Left ventricle myocardium inferior (tissue), 1 donor: ENCODE measurements around the gene RNF149. TPM values are rescaled to one million over a fixed set of nuclear protein-coding genes. Genes with fewer than 3 reads are reported as not detected.
A peak's percentile ranks its signal among the peaks of the same experiment; 100 is the strongest.

Source experiments
- DNase-seq: peaks from one replicate; pipeline ENCODE4 v3.0.0-alpha.2; 2020
- H3K27ac ChIP-seq: fragments of 200-600 bp; replicated peaks from 2 replicates; pipeline ENCODE4 v1.8.0; 2021
- H3K27me3 ChIP-seq: fragments of 200-600 bp; 2 replicates; pipeline ENCODE4 v1.8.0; 2021; ENCODE audit warnings: low read depth
- H3K36me3 ChIP-seq: fragments of 200-600 bp; 2 replicates; pipeline ENCODE4 v1.8.0; 2021
- H3K4me1 ChIP-seq: fragments of 200-600 bp; 2 replicates; pipeline ENCODE4 v1.8.0; 2021
- H3K4me3 ChIP-seq: fragments of 200-600 bp; 2 replicates; pipeline ENCODE4 v1.8.0; 2021; ENCODE audit warnings: mild to moderate bottlenecking, moderate library complexity
- H3K9me3 ChIP-seq: fragments of 200-600 bp; replicated peaks from 2 replicates; pipeline ENCODE4 v1.8.0; 2021
- intact Hi-C: fragments of 100-400 bp; cut with micrococcal nuclease; formaldehyde crosslinking; loops from one replicate; pipeline ENCODE4 v1.11.0; 2022
- long read RNA-seq: library from polyadenylated mRNA; unstranded; transcript quantifications from one replicate; pipeline ENCODE4 v2.0.0, GENCODE V29; 2021
- total RNA-seq: library from RNA; stranded (reverse); fragmentation: NEBNext Ultra II Directional; extraction: Animal tissue kit (Norgen Biotek cat#: 25700); gene quantifications from one replicate; pipeline ENCODE4 v1.2.1, GENCODE V29; 2021
- TF ChIP-seq, protein P1 (sequence below): fragments of 200-600 bp; IDR thresholded peaks from 2 replicates; pipeline ENCODE4 v1.8.0; 2021; ENCODE audit warnings: antibody characterized with exemption, mild to moderate bottlenecking, borderline replicate concordance
- donor health status: DM: no; HTN: yes; CAD: no; lungs with severe emphysema.

The RNF149 gene, protein sequence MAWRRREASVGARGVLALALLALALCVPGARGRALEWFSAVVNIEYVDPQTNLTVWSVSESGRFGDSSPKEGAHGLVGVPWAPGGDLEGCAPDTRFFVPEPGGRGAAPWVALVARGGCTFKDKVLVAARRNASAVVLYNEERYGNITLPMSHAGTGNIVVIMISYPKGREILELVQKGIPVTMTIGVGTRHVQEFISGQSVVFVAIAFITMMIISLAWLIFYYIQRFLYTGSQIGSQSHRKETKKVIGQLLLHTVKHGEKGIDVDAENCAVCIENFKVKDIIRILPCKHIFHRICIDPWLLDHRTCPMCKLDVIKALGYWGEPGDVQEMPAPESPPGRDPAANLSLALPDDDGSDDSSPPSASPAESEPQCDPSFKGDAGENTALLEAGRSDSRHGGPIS
- total RNA-seq = 12.0 TPM
- long read RNA-seq, transcript RNF149-201 (7 exons, 2,458 nt) = major isoform, 30 of 35 reads
- long read RNA-seq, partial matches to known transcripts = 0 of 35 reads
- long read RNA-seq, other reads (novel, unspliced or antisense) = 4 of 35 reads

DNA sequence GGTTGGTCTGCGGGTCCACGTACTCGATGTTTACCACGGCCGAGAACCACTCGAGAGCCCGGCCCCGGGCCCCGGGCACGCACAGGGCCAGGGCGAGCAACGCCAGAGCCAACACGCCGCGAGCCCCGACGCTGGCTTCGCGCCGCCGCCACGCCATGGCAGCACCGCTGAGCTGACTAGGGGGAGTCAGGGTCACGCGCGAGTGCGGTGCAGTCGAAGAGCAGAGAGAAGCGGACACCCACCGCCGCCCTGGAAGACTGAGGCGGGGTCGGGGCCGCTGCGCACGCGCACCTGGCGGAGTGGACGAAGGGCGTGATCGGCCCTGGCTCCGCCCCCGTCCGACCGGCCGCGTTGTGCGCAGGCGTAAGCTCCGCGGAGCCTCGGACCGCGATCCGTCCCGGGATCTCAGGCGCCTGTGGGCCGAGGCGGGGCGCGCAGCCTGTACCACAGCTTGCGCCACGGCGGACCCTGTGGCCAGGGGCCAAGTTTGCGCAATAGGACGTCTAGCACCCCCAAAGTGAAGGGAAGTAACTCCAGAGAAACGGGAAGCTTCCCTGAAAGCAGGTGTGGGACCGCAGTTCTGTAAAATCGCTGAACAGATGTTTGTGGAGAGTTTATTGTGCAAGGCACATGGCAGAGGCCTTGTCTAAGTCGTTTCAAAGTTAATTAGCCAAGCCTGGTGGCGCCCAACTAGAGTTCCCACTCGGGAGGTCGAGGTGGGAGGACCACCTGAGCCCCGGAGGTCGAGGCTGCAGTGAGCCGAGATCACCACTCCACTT is at the start of gene RNF149:
RNF149 (minus strand) TSS at position 270 of the 779 bp plus-strand sequence; CDS start at position 157, 113 bp downstream.
- TF ChIP-seq, protein P1, sequence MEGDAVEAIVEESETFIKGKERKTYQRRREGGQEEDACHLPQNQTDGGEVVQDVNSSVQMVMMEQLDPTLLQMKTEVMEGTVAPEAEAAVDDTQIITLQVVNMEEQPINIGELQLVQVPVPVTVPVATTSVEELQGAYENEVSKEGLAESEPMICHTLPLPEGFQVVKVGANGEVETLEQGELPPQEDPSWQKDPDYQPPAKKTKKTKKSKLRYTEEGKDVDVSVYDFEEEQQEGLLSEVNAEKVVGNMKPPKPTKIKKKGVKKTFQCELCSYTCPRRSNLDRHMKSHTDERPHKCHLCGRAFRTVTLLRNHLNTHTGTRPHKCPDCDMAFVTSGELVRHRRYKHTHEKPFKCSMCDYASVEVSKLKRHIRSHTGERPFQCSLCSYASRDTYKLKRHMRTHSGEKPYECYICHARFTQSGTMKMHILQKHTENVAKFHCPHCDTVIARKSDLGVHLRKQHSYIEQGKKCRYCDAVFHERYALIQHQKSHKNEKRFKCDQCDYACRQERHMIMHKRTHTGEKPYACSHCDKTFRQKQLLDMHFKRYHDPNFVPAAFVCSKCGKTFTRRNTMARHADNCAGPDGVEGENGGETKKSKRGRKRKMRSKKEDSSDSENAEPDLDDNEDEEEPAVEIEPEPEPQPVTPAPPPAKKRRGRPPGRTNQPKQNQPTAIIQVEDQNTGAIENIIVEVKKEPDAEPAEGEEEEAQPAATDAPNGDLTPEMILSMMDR = peak; percentile 29
- H3K4me1 ChIP-seq = peaks cover 54% of the 10 kb centered on the region

DNA sequence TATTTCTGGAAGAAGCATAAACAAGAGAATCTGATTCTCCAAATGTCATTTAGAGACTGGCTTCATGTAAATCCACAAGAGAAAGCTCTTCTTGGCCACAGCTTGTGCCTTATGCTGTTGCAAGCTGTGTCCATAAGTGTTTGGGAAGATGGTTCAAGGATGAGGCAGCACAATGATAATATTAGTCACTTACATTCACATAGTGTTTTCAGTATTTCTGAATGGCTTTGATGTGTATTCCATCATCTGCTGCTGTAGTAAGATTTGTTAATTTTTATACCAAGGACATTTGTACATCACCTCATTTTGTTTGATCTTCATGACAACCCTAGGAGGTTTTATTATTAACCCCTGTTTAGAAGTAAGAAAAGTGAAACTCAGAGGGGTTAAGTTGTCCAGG is 48.9 kb upstream of the RNF149 start:
- intact Hi-C loops = no loop called here
- H3K36me3 ChIP-seq = no peaks in the 10 kb centered on the region
- H3K4me1 ChIP-seq = no peaks in the 10 kb centered on the region
- H3K27me3 ChIP-seq = no peaks in the 10 kb centered on the region
- H3K4me3 ChIP-seq = no peak overlapping the region
- H3K9me3 ChIP-seq = no peaks in the 10 kb centered on the region
- H3K27ac ChIP-seq = no peak overlapping the region
- no peak for DNase-seq
- TF ChIP-seq, protein P1 = no peak

More for the DNA sequence above, at the start of gene RNF149:
- peak; percentile 95 for DNase-seq
- H3K4me3 ChIP-seq = peak within 1 kb of the TSS; percentile 96
- no peaks in the 10 kb centered on the region for H3K36me3 ChIP-seq
- no peaks in the 10 kb centered on the region for H3K27me3 ChIP-seq
- intact Hi-C loops = no loop called here
- peak within 1 kb of the TSS; percentile 92 for H3K27ac ChIP-seq
- no peaks in the 10 kb centered on the region for H3K9me3 ChIP-seq

DNA sequence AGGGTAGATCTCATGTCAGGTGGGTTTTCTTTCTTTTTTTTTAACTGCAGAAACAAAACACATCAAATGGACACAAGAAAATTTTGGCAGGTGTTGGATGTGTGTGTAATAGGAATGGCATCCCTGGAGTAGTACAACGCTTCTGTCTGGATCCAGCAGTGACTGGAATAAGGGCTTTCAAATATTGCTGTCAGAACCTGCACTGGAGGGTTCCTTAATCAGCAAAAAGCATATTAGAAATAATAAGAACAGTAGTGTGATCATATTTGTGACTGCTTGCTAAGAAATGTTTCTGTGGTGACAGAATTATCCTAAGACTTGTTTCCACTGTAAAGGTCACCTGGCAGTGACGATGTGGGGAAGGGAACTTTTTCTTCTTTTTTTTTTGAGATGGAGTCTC is 48.0 kb upstream of the RNF149 start:
- H3K9me3 ChIP-seq = no peaks in the 10 kb centered on the region
- intact Hi-C loops = no loop called here
- no peaks in the 10 kb centered on the region for H3K36me3 ChIP-seq
- H3K4me1 ChIP-seq = no peaks in the 10 kb centered on the region
- no peak overlapping the region for H3K27ac ChIP-seq
- no peak overlapping the region for H3K4me3 ChIP-seq
- H3K27me3 ChIP-seq = no peaks in the 10 kb centered on the region
- no peak for DNase-seq
- TF ChIP-seq, protein P1 = no peak

DNA sequence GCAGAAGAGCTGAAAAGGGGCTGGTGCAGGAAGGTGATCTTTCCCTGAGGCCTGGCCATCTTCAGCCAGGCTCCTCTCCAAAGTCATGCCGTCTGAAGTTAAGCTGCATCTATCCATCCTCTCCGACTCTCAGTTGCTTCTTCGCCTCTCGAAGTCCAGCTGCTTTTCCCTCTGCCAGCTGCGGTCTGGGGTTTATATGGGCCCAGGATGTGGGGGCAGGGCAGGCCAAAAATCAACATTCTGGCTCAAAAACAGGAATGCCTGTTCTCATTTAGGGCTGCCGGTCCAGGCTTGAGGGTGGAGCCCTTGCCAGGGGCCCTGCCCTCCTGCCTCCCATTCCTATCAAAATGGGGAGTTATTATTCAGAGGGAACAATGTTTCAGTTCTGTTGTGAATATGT is 47.6 kb upstream of the RNF149 start:
- intact Hi-C loops = no loop called here
- Histone ChIP-seq H3K9me3 (no peaks in the 10 kb centered on the region), H3K36me3 (no peaks in the 10 kb centered on the region)

More for the DNA sequence above, 47.6 kb upstream of the RNF149 start:
- H3K4me1 ChIP-seq = no peaks in the 10 kb centered on the region
- H3K4me3 ChIP-seq = no peak overlapping the region
- DNase-seq = no peak
- no peaks in the 10 kb centered on the region for H3K27me3 ChIP-seq
- TF ChIP-seq, protein P1 = no peak
- no peak overlapping the region for H3K27ac ChIP-seq
